ENCODE results near the gene CLDN10.

DNA sequence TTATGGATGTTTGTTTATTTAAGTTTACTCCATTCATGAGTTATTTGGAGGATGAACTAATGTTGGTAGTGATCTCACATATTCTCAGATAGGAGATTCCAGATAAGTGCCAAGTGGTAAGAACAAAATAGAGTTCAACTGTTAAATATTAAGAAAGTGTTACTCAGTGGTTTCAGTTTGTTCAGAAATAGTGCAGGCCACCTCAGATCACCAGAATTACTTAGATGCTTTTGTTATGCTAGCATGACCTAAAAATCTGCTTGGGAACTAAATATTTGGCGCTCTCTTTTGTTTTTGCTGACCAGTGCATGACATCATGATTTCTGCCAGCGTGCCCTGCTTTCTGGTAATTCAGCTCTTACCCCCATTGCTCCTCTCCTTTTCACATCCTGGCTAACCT lies 15.6 kb downstream of the CLDN10 start:
- TF ChIP-seq, protein P1, sequence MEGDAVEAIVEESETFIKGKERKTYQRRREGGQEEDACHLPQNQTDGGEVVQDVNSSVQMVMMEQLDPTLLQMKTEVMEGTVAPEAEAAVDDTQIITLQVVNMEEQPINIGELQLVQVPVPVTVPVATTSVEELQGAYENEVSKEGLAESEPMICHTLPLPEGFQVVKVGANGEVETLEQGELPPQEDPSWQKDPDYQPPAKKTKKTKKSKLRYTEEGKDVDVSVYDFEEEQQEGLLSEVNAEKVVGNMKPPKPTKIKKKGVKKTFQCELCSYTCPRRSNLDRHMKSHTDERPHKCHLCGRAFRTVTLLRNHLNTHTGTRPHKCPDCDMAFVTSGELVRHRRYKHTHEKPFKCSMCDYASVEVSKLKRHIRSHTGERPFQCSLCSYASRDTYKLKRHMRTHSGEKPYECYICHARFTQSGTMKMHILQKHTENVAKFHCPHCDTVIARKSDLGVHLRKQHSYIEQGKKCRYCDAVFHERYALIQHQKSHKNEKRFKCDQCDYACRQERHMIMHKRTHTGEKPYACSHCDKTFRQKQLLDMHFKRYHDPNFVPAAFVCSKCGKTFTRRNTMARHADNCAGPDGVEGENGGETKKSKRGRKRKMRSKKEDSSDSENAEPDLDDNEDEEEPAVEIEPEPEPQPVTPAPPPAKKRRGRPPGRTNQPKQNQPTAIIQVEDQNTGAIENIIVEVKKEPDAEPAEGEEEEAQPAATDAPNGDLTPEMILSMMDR (IDR thresholded peaks at IDR 0.05), result no peak
- TF ChIP-seq EZH2 (IDR thresholded peaks at IDR 0.05; ENCODE audit: borderline replicate concordance, insufficient read depth, low read depth, low read length, poor library complexity, severe bottlenecking), result no peak

Data from B cell (primary cell).